IMR-90 (cell line): ENCODE measurements around the gene ROPN1B. TPM values are rescaled to one million over a fixed set of nuclear protein-coding genes. Genes with fewer than 3 reads are reported as not detected.

Experiments
- ATAC-seq: fragments of 200-7000 bp; cut with Tn5 transposase; 2 replicates; pipeline ENCODE4 v1.9.1; 2020; ENCODE audit warnings: low read depth, mild to moderate bottlenecking, moderate library complexity
- BruUV-seq: library from RNA; stranded (reverse); fragments of 400-500 nt; replicated peaks from 2 replicates; lab custom pipeline; 2021; lab: Mats Ljungman, UMichigan
- CTCF ChIA-PET: fragments of 300-600 bp; formaldehyde crosslinking; extraction: SDS; loops from one replicate; lab custom pipeline; 2021; ENCODE audit warnings: antibody characterized with exemption; lab: Yijun Ruan, JAX
- POLR2A ChIA-PET: fragments of 300-600 bp; sonication (Branson Sonifier 250); formaldehyde crosslinking; loops from one replicate; lab custom pipeline; 2022; ENCODE audit warnings: antibody characterized with exemption; ENCODE audit not compliant: unreplicated experiment; lab: Charles Lee
- DNase-seq: peaks from one replicate; pipeline ENCODE4 v3.0.0; 2013
- H2AFZ ChIP-seq: replicated peaks from 2 replicates; pipeline ENCODE3; 2013; ENCODE audit warnings: low read length, mild to moderate bottlenecking; ENCODE audit not compliant: poor library complexity
- H2AK5ac ChIP-seq: 2 replicates; pipeline ENCODE4 v1.6.1; 2013; ENCODE audit warnings: low read depth, low read length, inconsistent platforms
- H2AK9ac ChIP-seq: replicated peaks from 2 replicates; pipeline ENCODE3; 2013; ENCODE audit warnings: mild to moderate bottlenecking, low read depth, low read length, moderate library complexity; ENCODE audit not compliant: poor library complexity
- H2BK120ac ChIP-seq: 2 replicates; pipeline ENCODE4 v1.6.1; 2013; ENCODE audit warnings: low read depth, low read length, inconsistent platforms
- H2BK15ac ChIP-seq: 3 replicates; pipeline ENCODE4 v1.6.1; 2013; ENCODE audit warnings: low read depth, low read length, inconsistent platforms
- H2BK20ac ChIP-seq: 2 replicates; pipeline ENCODE4 v1.6.1; 2013; ENCODE audit warnings: low read depth, mild to moderate bottlenecking, inconsistent platforms, low read length, moderate library complexity
- H2BK5ac ChIP-seq: 2 replicates; pipeline ENCODE4 v1.6.1; 2013; ENCODE audit warnings: mild to moderate bottlenecking, low read depth, low read length, inconsistent platforms; ENCODE audit not compliant: poor library complexity, severe bottlenecking
- H3K14ac ChIP-seq: replicated peaks from 2 replicates; pipeline ENCODE4 v1.6.1; 2013; ENCODE audit warnings: low read depth, low read length, inconsistent platforms
- H3K18ac ChIP-seq: 2 replicates; pipeline ENCODE4 v1.6.1; 2013; ENCODE audit warnings: low read depth, low read length, control low read depth
- H3K23ac ChIP-seq: 2 replicates; pipeline ENCODE4 v1.6.1; 2013; ENCODE audit warnings: low read depth, low read length, inconsistent platforms
- H3K27ac ChIP-seq: 2 replicates; pipeline ENCODE4 v1.5.1; 2013; ENCODE audit warnings: mild to moderate bottlenecking, control low read depth, low read length; ENCODE audit not compliant: insufficient read depth
- H3K27me3 ChIP-seq: 2 replicates; pipeline ENCODE4 v1.6.1; 2013; ENCODE audit warnings: low read length; ENCODE audit not compliant: control insufficient read depth, insufficient read depth
- H3K36me3 ChIP-seq: 2 replicates; pipeline ENCODE4 v1.6.1; 2013; ENCODE audit warnings: low read length, mixed read lengths; ENCODE audit not compliant: control insufficient read depth, insufficient read depth
- H3K4ac ChIP-seq: 2 replicates; pipeline ENCODE4 v1.6.1; 2013; ENCODE audit warnings: low read depth, low read length, inconsistent platforms
- H3K4me1 ChIP-seq: 2 replicates; pipeline ENCODE4 v1.6.1; 2013; ENCODE audit warnings: low read length, mixed read lengths; ENCODE audit not compliant: control insufficient read depth, insufficient read depth
- H3K4me2 ChIP-seq: 2 replicates; pipeline ENCODE4 v1.6.1; 2013; ENCODE audit warnings: low read depth, mild to moderate bottlenecking, control low read depth, low read length, moderate library complexity
- H3K4me3 ChIP-seq: 2 replicates; pipeline ENCODE4 v1.5.1; 2013; ENCODE audit warnings: low read depth, mild to moderate bottlenecking, control low read depth, low read length, moderate library complexity; ENCODE audit not compliant: insufficient read depth
- H3K56ac ChIP-seq: 2 replicates; pipeline ENCODE4 v1.6.1; 2013; ENCODE audit warnings: low read length, inconsistent platforms; ENCODE audit not compliant: insufficient read depth; ENCODE audit errors: extremely low read depth
- H3K79me1 ChIP-seq, 2 experiments: 2 replicates each; pipeline ENCODE4 v1.6.1; 2013; ENCODE audit warnings: low read length in 2 of 2, inconsistent platforms in 1 of 2, low read depth in 1 of 2
- H3K9ac ChIP-seq: 2 replicates; pipeline ENCODE4 v1.6.1; 2013; ENCODE audit warnings: low read depth, low read length, control low read depth
- H3K9me1 ChIP-seq: 2 replicates; pipeline ENCODE4 v1.6.1; 2013; ENCODE audit warnings: low read length, inconsistent platforms; ENCODE audit not compliant: insufficient read depth
- H3K9me3 ChIP-seq: 2 replicates; pipeline ENCODE4 v1.6.1; 2013; ENCODE audit warnings: low read length; ENCODE audit not compliant: control insufficient read depth, insufficient read depth
- H4K20me1 ChIP-seq: 2 replicates; pipeline ENCODE4 v1.6.1; 2013; ENCODE audit warnings: low read length, inconsistent platforms; ENCODE audit not compliant: insufficient read depth
- H4K5ac ChIP-seq: 2 replicates; pipeline ENCODE4 v1.6.1; 2013; ENCODE audit warnings: mild to moderate bottlenecking, low read depth, low read length, control low read depth
- H4K8ac ChIP-seq, 2 experiments: 2 replicates each; pipeline ENCODE4 v1.6.1; 2013; ENCODE audit warnings: low read depth in 2 of 2, low read length in 2 of 2, control low read depth in 1 of 2, inconsistent platforms in 1 of 2
- H4K91ac ChIP-seq: 2 replicates; pipeline ENCODE4 v1.6.1; 2013; ENCODE audit warnings: low read depth, low read length, inconsistent platforms; ENCODE audit not compliant: insufficient read depth
- CHD1 ChIP-seq: IDR thresholded peaks from 2 replicates; pipeline ENCODE4 v1.6.1; 2012; ENCODE audit warnings: low read depth, low read length, improper control_type of control experiment
- MAFK ChIP-seq: IDR thresholded peaks from 2 replicates; pipeline ENCODE4 v1.6.1; 2012; ENCODE audit warnings: low read depth, low read length, improper control_type of control experiment
- MXI1 ChIP-seq: IDR thresholded peaks from 2 replicates; pipeline ENCODE4 v1.6.1; 2012; ENCODE audit warnings: low read depth, mild to moderate bottlenecking, low read length, moderate library complexity, borderline replicate concordance
- NFE2L2 ChIP-seq: fragments of 150-350 bp; IDR thresholded peaks from 2 replicates; pipeline ENCODE4 v1.6.1; 2016; ENCODE audit warnings: low read depth, mild to moderate bottlenecking, low read length
- RCOR1 ChIP-seq: IDR thresholded peaks from 2 replicates; pipeline ENCODE4 v1.6.1; 2012; ENCODE audit warnings: mild to moderate bottlenecking, low read length, improper control_type of control experiment; ENCODE audit not compliant: insufficient replicate concordance
- WGBS, 2 experiments: methylation state at CpG; one replicate each; pipeline versions ENCODE4 v1.1.5 to v1.1.7; 2013; ENCODE audit warnings: missing lambda C conversion rate in 2 of 2; ENCODE audit not compliant: insufficient read length in 1 of 2; ENCODE audit errors: extremely low coverage in 2 of 2; 5-methylcytosine and 5-hydroxymethylcytosine counted together
- dilution Hi-C: fragments of 300-500 bp; cut with HindIII; formaldehyde crosslinking; loops from one replicate; pipeline ENCODE4 v1.14.3; 2018; ENCODE audit warnings: low sequenced_read_pairs; ENCODE audit not compliant: unreplicated experiment
- in situ Hi-C: fragments of 300-500 bp; cut with MboI; formaldehyde crosslinking; loops from 3 replicates; pipeline ENCODE4 v1.14.3; 2019; ENCODE audit warnings: low sequenced_read_pairs, inconsistent platforms, mixed read lengths
- intact Hi-C: fragments of 100-400 bp; cut with micrococcal nuclease; formaldehyde crosslinking; loops from 2 replicates; pipeline ENCODE4 v1.10.0; 2022
- polyA plus RNA-seq, 3 experiments: library from polyadenylated mRNA; depleted of rRNA; stranded (reverse); fragments of >200 nt; gene quantifications; 2 replicates each; pipeline ENCODE4 v1.2.3, GENCODE V29; 2012; ENCODE audit warnings: low replicate concordance in 1 of 3
- total RNA-seq: library from RNA; depleted of rRNA; stranded (reverse); fragments of >200 nt; gene quantifications from 2 replicates; pipeline ENCODE4 v1.2.3, GENCODE V29; 2012
- TF ChIP-seq, protein P1 (sequence below): fragments of 150-350 bp; IDR thresholded peaks from 2 replicates; pipeline ENCODE4 v1.6.1; 2016; ENCODE audit warnings: low read depth, mild to moderate bottlenecking, low read length, moderate library complexity, borderline replicate concordance
- TF ChIP-seq, protein P2 (sequence below): conservative IDR thresholded peaks from 2 replicates; pipeline ENCODE4 v1.5.1; 2012; ENCODE audit warnings: mild to moderate bottlenecking, low read depth, low read length, improper control_type of control experiment
- TF ChIP-seq, protein P3 (sequence below): fragments of 150-350 bp; IDR thresholded peaks from 2 replicates; pipeline ENCODE4 v1.6.1; 2017; ENCODE audit warnings: mild to moderate bottlenecking, antibody characterized with exemption, low read length, low read depth

Gene ROPN1B
- total and polyA plus RNA-seq, 2 of the 4 experiments (the other 2 are of a cell fraction) = not detected

DNA sequence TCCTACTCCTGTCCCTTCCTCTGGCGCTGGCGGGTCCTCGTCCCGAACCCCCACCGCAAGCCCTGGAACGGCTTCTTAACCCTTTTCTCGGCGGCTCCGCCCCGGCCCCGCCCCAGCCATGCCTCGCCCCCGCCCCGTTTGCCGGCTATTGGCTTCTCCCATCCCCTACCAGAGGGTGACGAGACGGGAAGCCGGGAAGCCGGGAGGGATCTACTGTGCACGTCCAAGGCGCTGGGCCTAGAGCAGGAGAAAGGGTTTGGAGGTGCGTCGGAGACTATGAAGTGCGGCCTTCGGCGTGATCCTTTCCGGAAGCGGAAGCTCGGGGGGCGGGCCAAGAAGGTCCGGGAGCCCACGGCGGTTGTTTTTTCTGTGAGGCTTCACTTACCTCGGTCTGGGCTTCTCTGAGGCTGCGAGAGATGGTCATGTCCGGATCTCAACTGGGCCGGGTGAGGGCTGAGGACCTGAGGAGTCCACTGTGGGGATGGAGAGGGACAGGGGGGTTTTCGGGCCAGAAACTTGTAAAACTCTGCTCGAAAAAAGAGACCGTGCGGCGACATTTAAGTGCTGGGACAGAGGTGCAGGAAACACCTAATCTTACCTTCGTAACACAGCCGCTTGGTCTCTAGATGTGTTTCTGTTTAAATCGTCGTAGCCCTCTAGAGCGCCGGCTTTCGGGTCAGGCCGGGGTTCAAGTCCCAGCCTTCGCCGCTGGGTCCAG, 21.4 kb downstream of the ROPN1B start:
- no peaks in the 10 kb centered on the region for H3K9me1 ChIP-seq
- peak overlapping the region; percentile 52; the same call in 1 of the 2 replicates for H4K5ac ChIP-seq
- H3K9ac ChIP-seq = peak overlapping the region; percentile 69
- H4K8ac ChIP-seq = peak overlapping the region; percentile 50 to 89
- no peaks in the 10 kb centered on the region for H3K79me1 ChIP-seq
- H3K27me3 ChIP-seq = peaks cover 8% of the 10 kb centered on the region
- dilution Hi-C loops (no loop called here), intact Hi-C loops (no loop called here), in situ Hi-C loops (no loop called here)
- H2BK15ac ChIP-seq = no peak overlapping the region
- ATAC-seq (peak; percentile 99), DNase-seq (peak; percentile 78)
- ChIA-PET CTCF (no interaction called here), POLR2A (no interaction called here)
- no peak overlapping the region; the same call in 1 of the 2 replicates for H3K18ac ChIP-seq
- TF ChIP-seq, protein P1, sequence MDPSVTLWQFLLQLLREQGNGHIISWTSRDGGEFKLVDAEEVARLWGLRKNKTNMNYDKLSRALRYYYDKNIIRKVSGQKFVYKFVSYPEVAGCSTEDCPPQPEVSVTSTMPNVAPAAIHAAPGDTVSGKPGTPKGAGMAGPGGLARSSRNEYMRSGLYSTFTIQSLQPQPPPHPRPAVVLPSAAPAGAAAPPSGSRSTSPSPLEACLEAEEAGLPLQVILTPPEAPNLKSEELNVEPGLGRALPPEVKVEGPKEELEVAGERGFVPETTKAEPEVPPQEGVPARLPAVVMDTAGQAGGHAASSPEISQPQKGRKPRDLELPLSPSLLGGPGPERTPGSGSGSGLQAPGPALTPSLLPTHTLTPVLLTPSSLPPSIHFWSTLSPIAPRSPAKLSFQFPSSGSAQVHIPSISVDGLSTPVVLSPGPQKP = no peak
- TF ChIP-seq MXI1 (no peak), CHD1 (no peak), RCOR1 (no peak), NFE2L2 (no peak), MAFK (no peak)
- TF ChIP-seq, protein P2, sequence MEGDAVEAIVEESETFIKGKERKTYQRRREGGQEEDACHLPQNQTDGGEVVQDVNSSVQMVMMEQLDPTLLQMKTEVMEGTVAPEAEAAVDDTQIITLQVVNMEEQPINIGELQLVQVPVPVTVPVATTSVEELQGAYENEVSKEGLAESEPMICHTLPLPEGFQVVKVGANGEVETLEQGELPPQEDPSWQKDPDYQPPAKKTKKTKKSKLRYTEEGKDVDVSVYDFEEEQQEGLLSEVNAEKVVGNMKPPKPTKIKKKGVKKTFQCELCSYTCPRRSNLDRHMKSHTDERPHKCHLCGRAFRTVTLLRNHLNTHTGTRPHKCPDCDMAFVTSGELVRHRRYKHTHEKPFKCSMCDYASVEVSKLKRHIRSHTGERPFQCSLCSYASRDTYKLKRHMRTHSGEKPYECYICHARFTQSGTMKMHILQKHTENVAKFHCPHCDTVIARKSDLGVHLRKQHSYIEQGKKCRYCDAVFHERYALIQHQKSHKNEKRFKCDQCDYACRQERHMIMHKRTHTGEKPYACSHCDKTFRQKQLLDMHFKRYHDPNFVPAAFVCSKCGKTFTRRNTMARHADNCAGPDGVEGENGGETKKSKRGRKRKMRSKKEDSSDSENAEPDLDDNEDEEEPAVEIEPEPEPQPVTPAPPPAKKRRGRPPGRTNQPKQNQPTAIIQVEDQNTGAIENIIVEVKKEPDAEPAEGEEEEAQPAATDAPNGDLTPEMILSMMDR = no peak
- TF ChIP-seq, protein P3, sequence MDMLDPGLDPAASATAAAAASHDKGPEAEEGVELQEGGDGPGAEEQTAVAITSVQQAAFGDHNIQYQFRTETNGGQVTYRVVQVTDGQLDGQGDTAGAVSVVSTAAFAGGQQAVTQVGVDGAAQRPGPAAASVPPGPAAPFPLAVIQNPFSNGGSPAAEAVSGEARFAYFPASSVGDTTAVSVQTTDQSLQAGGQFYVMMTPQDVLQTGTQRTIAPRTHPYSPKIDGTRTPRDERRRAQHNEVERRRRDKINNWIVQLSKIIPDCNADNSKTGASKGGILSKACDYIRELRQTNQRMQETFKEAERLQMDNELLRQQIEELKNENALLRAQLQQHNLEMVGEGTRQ = no peak
- H4K91ac ChIP-seq = no peak overlapping the region
- no peak overlapping the region for H2BK5ac ChIP-seq
- H2AFZ ChIP-seq = peak overlapping the region; percentile 82
- H3K27ac ChIP-seq = peak overlapping the region; percentile 39; the same call in 1 of the 2 replicates
- no TSS peak for BruUV-seq
- H3K23ac ChIP-seq = no peak overlapping the region
- H3K4me3 ChIP-seq = peak overlapping the region; percentile 72
- no peaks in the 10 kb centered on the region for H3K4me1 ChIP-seq
- peak overlapping the region; percentile 73 for H3K4me2 ChIP-seq
- peak overlapping the region; percentile 63; the same call in 1 of the 2 replicates for H3K56ac ChIP-seq
- no peak overlapping the region for H2AK9ac ChIP-seq
- H2BK120ac ChIP-seq = no peak overlapping the region
- H3K36me3 ChIP-seq = no peaks in the 10 kb centered on the region
- H3K9me3 ChIP-seq = no peaks in the 10 kb centered on the region
- H3K4ac ChIP-seq = 0 out of 2 replicates have a peak overlapping the region, but pooled peaks have one; percentile 58
- no peak overlapping the region for H2BK20ac ChIP-seq
- 23% methylated on average over 14 of the region's 52 CpGs; no CpG with 5 or more reads in 1 of the 2 experiments for WGBS, 2 experiments
- peak overlapping the region; percentile 6; the same call in 1 of the 2 replicates for H3K14ac ChIP-seq
- H2AK5ac ChIP-seq = no peak overlapping the region
- no peaks in the 10 kb centered on the region for H4K20me1 ChIP-seq
